CD14-positive monocyte (primary cell): ENCODE data around the gene CDH15. TPM values are rescaled to one million over a fixed set of nuclear protein-coding genes. Genes with fewer than 3 reads are reported as not detected.
A peak's percentile ranks its signal among the peaks of the same experiment; 100 is the strongest.

ENCODE experiments used
- DNase-seq, 3 donors: peaks; one replicate each; pipeline ENCODE4 v3.0.0-alpha.2; 2011 to 2022
- H2AFZ ChIP-seq: 2 replicates; pipeline ENCODE4 v1.6.0; 2012; ENCODE audit warnings: mild to moderate bottlenecking, low read depth, low read length, inconsistent platforms; ENCODE audit not compliant: insufficient read depth, poor library complexity, severe bottlenecking
- H3K27ac ChIP-seq, 2 donors: 1 replicate in 1 of 2; 2 replicates in 1 of 2; pipeline ENCODE4 v1.5.1; 2012 to 2013; ENCODE audit warnings: low read length in 2 of 2, control low read depth in 1 of 2, inconsistent platforms in 1 of 2, low read depth in 1 of 2, mild to moderate bottlenecking in 1 of 2
- H3K27me3 ChIP-seq, 2 donors: one replicate each; pipeline versions ENCODE4 v1.6.0 to v1.6.1; 2011 to 2013; ENCODE audit warnings: low read length in 2 of 2; ENCODE audit not compliant: control insufficient read depth in 2 of 2, insufficient read depth in 2 of 2
- H3K36me3 ChIP-seq, 2 donors: replicated peaks in 1 of 2; 1 replicate in 1 of 2; 2 replicates in 1 of 2; pipeline versions ENCODE4 v1.5.1 to v1.6.1; 2012 to 2013; ENCODE audit warnings: low read length in 2 of 2, control low read depth in 1 of 2, inconsistent platforms in 1 of 2, mild to moderate bottlenecking in 1 of 2; ENCODE audit not compliant: insufficient read depth in 2 of 2, control insufficient read depth in 1 of 2
- H3K4me1 ChIP-seq, 2 donors: 1 replicate in 1 of 2; 2 replicates in 1 of 2; pipeline versions ENCODE4 v1.5.1 to v1.6.1; 2012 to 2013; ENCODE audit warnings: low read length in 2 of 2, control low read depth in 1 of 2, inconsistent platforms in 1 of 2, mild to moderate bottlenecking in 1 of 2, moderate library complexity in 1 of 2; ENCODE audit not compliant: insufficient read depth in 2 of 2, control insufficient read depth in 1 of 2
- H3K4me2 ChIP-seq: replicated peaks from 2 replicates; pipeline ENCODE3; 2012; ENCODE audit warnings: low read length, moderate library complexity, mild to moderate bottlenecking; ENCODE audit not compliant: poor library complexity, severe bottlenecking; ENCODE audit errors: extremely low read depth
- H3K4me3 ChIP-seq, 3 experiments: fragments of 200-600 bp in 1 of 3; sonication (generic) in 1 of 3; replicated peaks in 1 of 3; 1 replicate in 2 of 3; 2 replicates in 1 of 3; pipeline ENCODE4 v1.5.1; 2011 to 2013; ENCODE audit warnings: low read length in 3 of 3, mild to moderate bottlenecking in 3 of 3, control low read depth in 2 of 3, low read depth in 2 of 3, inconsistent platforms in 1 of 3, moderate library complexity in 1 of 3
- H3K79me2 ChIP-seq: 2 replicates; pipeline ENCODE4 v1.6.0; 2012; ENCODE audit warnings: mild to moderate bottlenecking, control low read depth, inconsistent platforms, low read length, moderate library complexity; ENCODE audit not compliant: insufficient read depth
- H3K9ac ChIP-seq: 2 replicates; pipeline ENCODE4 v1.6.0; 2017; ENCODE audit warnings: low read length, mild to moderate bottlenecking; ENCODE audit not compliant: insufficient read depth, poor library complexity, severe bottlenecking
- H3K9me3 ChIP-seq, 2 donors: replicated peaks in 1 of 2; 1 replicate in 1 of 2; 2 replicates in 1 of 2; pipeline versions ENCODE4 v1.5.1 to v1.6.1; 2012 to 2013; ENCODE audit warnings: low read length in 2 of 2, control low read depth in 1 of 2; ENCODE audit not compliant: control insufficient read depth in 1 of 2, insufficient read depth in 1 of 2
- H4K20me1 ChIP-seq: 2 replicates; pipeline ENCODE4 v1.6.0; 2012; ENCODE audit warnings: mild to moderate bottlenecking, low read length, control low read depth, moderate library complexity; ENCODE audit not compliant: insufficient read depth
- H3K27ac Mint-ChIP-seq, 7 donors: one replicate each; pipeline ENCODE4 v1.8.0; 2020; ENCODE audit warnings: mild to moderate bottlenecking in 7 of 7, mixed read lengths in 7 of 7, moderate library complexity in 6 of 7, inconsistent platforms in 2 of 7
- H3K27me3 Mint-ChIP-seq, 3 donors: one replicate each; pipeline ENCODE4 v1.8.0; 2021 to 2022; ENCODE audit warnings: low read depth in 3 of 3, mild to moderate bottlenecking in 3 of 3, mixed read lengths in 3 of 3, moderate library complexity in 3 of 3, inconsistent platforms in 1 of 3
- H3K36me3 Mint-ChIP-seq, 2 donors: one replicate each; pipeline ENCODE4 v1.8.0; 2020; ENCODE audit warnings: mixed read lengths in 2 of 2, inconsistent platforms in 1 of 2, mild to moderate bottlenecking in 1 of 2
- H3K4me1 Mint-ChIP-seq: one replicate; pipeline ENCODE4 v1.8.0; 2020; ENCODE audit warnings: mild to moderate bottlenecking, mixed read lengths
- H3K4me3 Mint-ChIP-seq, 2 donors: one replicate each; pipeline ENCODE4 v1.8.0; 2020; ENCODE audit warnings: mild to moderate bottlenecking in 2 of 2, mixed read lengths in 2 of 2, moderate library complexity in 1 of 2
- H3K9me3 Mint-ChIP-seq, 7 donors: one replicate each; pipeline ENCODE4 v1.8.0; 2020 to 2022; ENCODE audit warnings: mixed read lengths in 7 of 7, mild to moderate bottlenecking in 6 of 7, moderate library complexity in 6 of 7, inconsistent platforms in 2 of 7
- CTCF ChIP-seq: fragments of 200-600 bp; IDR thresholded peaks from one replicate; pipeline ENCODE4 v1.8.0; 2022; ENCODE audit warnings: antibody characterized with exemption, mild to moderate bottlenecking
- WGBS: methylation state at CpG from one replicate; pipeline ENCODE4 v1.1.5; 2013; ENCODE audit warnings: missing lambda C conversion rate; ENCODE audit not compliant: insufficient coverage; 5-methylcytosine and 5-hydroxymethylcytosine counted together
- intact Hi-C, 2 donors: fragments of 100-400 bp; cut with micrococcal nuclease; formaldehyde crosslinking; loops; one replicate each; pipeline versions ENCODE4 v1.15.0 to v1.15.1; 2023
- polyA plus RNA-seq, 3 donors: library from polyadenylated mRNA; depleted of rRNA in 1 of 3; unstranded in 2 of 3; stranded (reverse) in 1 of 3; fragments of 300-500 nt in 2 of 3; fragments of >200 nt in 1 of 3; fragmentation: Illumina TruSeq in 2 of 3; gene quantifications; 1 replicate in 2 of 3; 2 replicates in 1 of 3; pipeline ENCODE4 v1.2.3, GENCODE V29; 2012 to 2021

CDH15 gene
- polyA plus RNA-seq, 3 donors: not detected

- no peaks in the 10 kb centered on the region for H3K36me3 ChIP-seq
- Mint-ChIP-seq H3K27ac (no peak overlapping the region), H3K9me3 (peaks cover 0 to 4% (median 0%) of the 10 kb centered on the region in 7 donors), H3K4me1 (no peaks in the 10 kb centered on the region), H3K36me3 (no peaks in the 10 kb centered on the region), H3K27me3 (peaks cover 20 to 37% (median 33%) of the 10 kb centered on the region in 3 donors), H3K4me3 (peak overlapping the region in 1 of 2 donors; percentile 21)
- peaks cover 0 to 23% of the 10 kb centered on the region in 2 donors for H3K27me3 ChIP-seq
- peak in 1 of 3 donors; percentile 6 for DNase-seq
- no peak for TF ChIP-seq CTCF
- no peak overlapping the region for H3K4me3 ChIP-seq
- H3K79me2 ChIP-seq: no peaks in the 10 kb centered on the region
- intact Hi-C loops: loop anchor here (5.0 to 10.0 kb wide), 2 partner anchors 90 to 742 kb away; partner anchors contain the start of gene ZFPM1 (in 1 of the 2)
- no peak overlapping the region for H2AFZ ChIP-seq
- H3K27ac ChIP-seq: no peak overlapping the region
- peaks cover 7 to 10% of the 10 kb centered on the region in 2 donors for H3K4me1 ChIP-seq
- no peaks in the 10 kb centered on the region for H4K20me1 ChIP-seq
- H3K9ac ChIP-seq: no peak overlapping the region
- 68% methylated on average over 42 of the region's 45 CpGs for whole genome bisulfite sequencing
- H3K9me3 ChIP-seq: no peaks in the 10 kb centered on the region
- H3K4me2 ChIP-seq: no peak overlapping the region
These were observed 23.1 kb downstream of the CDH15 start for GRCh38 chr16:89194340-89195311.

- H3K27me3 Mint-ChIP-seq: peaks cover 28 to 46% (median 43%) of the 10 kb centered on the region in 3 donors
- Histone ChIP-seq H3K9ac (no peak overlapping the region), H3K79me2 (no peaks in the 10 kb centered on the region), H3K9me3 (no peaks in the 10 kb centered on the region), H3K27me3 (peaks cover 10 to 34% of the 10 kb centered on the region in 2 donors), H3K27ac (no peak overlapping the region), H3K36me3 (no peaks in the 10 kb centered on the region), H3K4me2 (no peak overlapping the region), H2AFZ (no peak overlapping the region), H3K4me1 (peaks cover 18 to 20% of the 10 kb centered on the region in 2 donors), H4K20me1 (no peaks in the 10 kb centered on the region), H3K4me3 (no peak overlapping the region)
- H3K4me1 Mint-ChIP-seq: peaks cover 10% of the 10 kb centered on the region
- H3K36me3 Mint-ChIP-seq: no peaks in the 10 kb centered on the region
- no peak overlapping the region for H3K27ac Mint-ChIP-seq
- H3K4me3 Mint-ChIP-seq: no peak overlapping the region
- intact Hi-C loops: loop anchor here in 1 of 2 donors (10.0 kb wide), 1 partner anchor 91 kb away; no protein-coding TSS in a partner anchor
- peaks cover 0 to 9% (median 6%) of the 10 kb centered on the region in 7 donors for H3K9me3 Mint-ChIP-seq
- 95% methylated on average over 17 of the region's 21 CpGs for WGBS
- peak in 1 of 3 donors; percentile 4 for DNase-seq
- no peak for TF ChIP-seq CTCF
These were observed 24.1 kb downstream of the CDH15 start for GRCh38 chr16:89195521-89196171.
